Measurements from ENCODE around the gene FAM131A.

GRCh38 chr3:184315543-184315867, 21.9 kb upstream of the FAM131A start:
- no peak for TF ChIP-seq CTCF (conservative IDR thresholded peaks at IDR 0.05; ENCODE audit: low read depth, low read length)
- no peak for TF ChIP-seq EZH2 (IDR thresholded peaks at IDR 0.05; ENCODE audit: borderline replicate concordance, low read depth, low read length, poor library complexity, severe bottlenecking)
